OCI-LY1 (cell line): ENCODE measurements around the gene PEX26.

Experiments
- CTCF ChIP-seq: fragments of 200-600 bp; sonication (generic), shearing (Covaris generic); IDR thresholded peaks from 2 replicates; pipeline ENCODE4 v1.5.1; 2017; ENCODE audit warnings: mild to moderate bottlenecking, antibody characterized with exemption, low read length, moderate library complexity, mixed read lengths
- EZH2 ChIP-seq: fragments of 200-600 bp; sonication (generic), shearing (Covaris generic); IDR thresholded peaks from 2 replicates; pipeline ENCODE4 v1.8.0; 2017; ENCODE audit warnings: borderline replicate concordance, mixed run types, mild to moderate bottlenecking, antibody characterized with exemption, low read length, moderate library complexity, mixed read lengths

GRCh38 chr22:18042685-18043084, 35.1 kb upstream of the PEX26 start:
- no peak for TF ChIP-seq CTCF
- TF ChIP-seq EZH2: no peak
